Measurements from ENCODE around the gene FBXW5. TPM values are rescaled to one million over a fixed set of nuclear protein-coding genes. Genes with fewer than 3 reads are reported as not detected.
A peak's percentile ranks its signal among the peaks of the same experiment; 100 is the strongest.

Gene FBXW5
- total RNA-seq, 1 experiment from 2014 or later: 62.2 TPM

DNA sequence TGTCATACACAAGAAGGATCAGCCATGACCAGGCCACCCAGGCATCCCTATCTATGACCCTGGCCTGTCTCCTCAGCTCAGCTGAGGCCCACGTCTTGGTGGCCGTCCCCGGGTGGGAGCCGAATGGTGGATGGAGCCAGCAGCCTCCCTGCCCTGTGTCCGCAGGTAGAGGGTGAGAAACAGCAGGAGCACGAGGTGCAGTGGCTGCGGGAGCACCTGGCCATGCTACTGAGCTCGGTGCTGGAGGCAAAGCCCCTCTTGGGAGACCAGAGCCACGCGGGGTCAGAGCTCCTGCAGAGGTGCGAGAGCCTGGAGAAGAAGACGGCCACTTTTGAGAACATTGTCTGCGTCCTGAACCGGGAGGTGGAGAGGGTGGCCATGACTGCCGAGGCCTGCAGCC is 24.5 kb downstream of the FBXW5 start:
- H3K27me3 ChIP-seq (ENCODE audit: insufficient read depth, low read length): no peaks in the 10 kb centered on the region
- H2AFZ ChIP-seq (ENCODE audit: low read length): no peak overlapping the region
- H3K27ac ChIP-seq (ENCODE audit: insufficient read length, low read depth, low read length): no peak overlapping the region
- H2AK5ac ChIP-seq (ENCODE audit: insufficient read length, low read length): no peak overlapping the region
- no peak overlapping the region for H4K8ac ChIP-seq (replicated peaks; ENCODE audit: insufficient read length, low read depth, low read length)
- TF ChIP-seq, protein P1, sequence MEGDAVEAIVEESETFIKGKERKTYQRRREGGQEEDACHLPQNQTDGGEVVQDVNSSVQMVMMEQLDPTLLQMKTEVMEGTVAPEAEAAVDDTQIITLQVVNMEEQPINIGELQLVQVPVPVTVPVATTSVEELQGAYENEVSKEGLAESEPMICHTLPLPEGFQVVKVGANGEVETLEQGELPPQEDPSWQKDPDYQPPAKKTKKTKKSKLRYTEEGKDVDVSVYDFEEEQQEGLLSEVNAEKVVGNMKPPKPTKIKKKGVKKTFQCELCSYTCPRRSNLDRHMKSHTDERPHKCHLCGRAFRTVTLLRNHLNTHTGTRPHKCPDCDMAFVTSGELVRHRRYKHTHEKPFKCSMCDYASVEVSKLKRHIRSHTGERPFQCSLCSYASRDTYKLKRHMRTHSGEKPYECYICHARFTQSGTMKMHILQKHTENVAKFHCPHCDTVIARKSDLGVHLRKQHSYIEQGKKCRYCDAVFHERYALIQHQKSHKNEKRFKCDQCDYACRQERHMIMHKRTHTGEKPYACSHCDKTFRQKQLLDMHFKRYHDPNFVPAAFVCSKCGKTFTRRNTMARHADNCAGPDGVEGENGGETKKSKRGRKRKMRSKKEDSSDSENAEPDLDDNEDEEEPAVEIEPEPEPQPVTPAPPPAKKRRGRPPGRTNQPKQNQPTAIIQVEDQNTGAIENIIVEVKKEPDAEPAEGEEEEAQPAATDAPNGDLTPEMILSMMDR (conservative IDR thresholded peaks at IDR 0.05): no peak
- no peak overlapping the region for H4K5ac ChIP-seq (ENCODE audit: insufficient read length, low read depth, low read length)
- no peak overlapping the region for H2BK5ac ChIP-seq (ENCODE audit: insufficient read length, low read length)
- peak overlapping the region in 1 of 3 experiments; percentile 44; a peak in 1 of 7 replicates for H3K27ac Mint-ChIP-seq
- H3K56ac ChIP-seq (ENCODE audit: insufficient read length, low read depth, low read length): no peak overlapping the region
- no peaks in the 10 kb centered on the region for H3K79me2 ChIP-seq (ENCODE audit: insufficient read depth, low read length)
- no peak overlapping the region for H3K18ac ChIP-seq (ENCODE audit: insufficient read length, low read depth, low read length)
- H3K9me3 Mint-ChIP-seq: no peaks in the 10 kb centered on the region
- WGBS (ENCODE audit: extremely low coverage, insufficient read length, low lambda C conversion rate): no CpG with 5 or more reads among the region's 15 CpGs
- H3K4ac ChIP-seq (ENCODE audit: low read depth, low read length): no peak overlapping the region
- no peak overlapping the region for H2BK20ac ChIP-seq (ENCODE audit: low read depth, low read length, poor library complexity, severe bottlenecking)
- no peaks in the 10 kb centered on the region for H3K27me3 Mint-ChIP-seq (ENCODE audit: low read depth)
- no peak overlapping the region for H3K4me2 ChIP-seq (ENCODE audit: insufficient read depth, insufficient read length, low read length)
- no peaks in the 10 kb centered on the region for H3K4me1 Mint-ChIP-seq
- no peak overlapping the region for H2BK120ac ChIP-seq (ENCODE audit: low read depth, low read length, poor library complexity, severe bottlenecking)
- no peak overlapping the region for H3K23ac ChIP-seq (ENCODE audit: insufficient read length, low read depth, low read length)
- H3K79me1 ChIP-seq (ENCODE audit: insufficient read depth, low read depth, low read length, poor library complexity, severe bottlenecking): no peaks in the 10 kb centered on the region
- H4K91ac ChIP-seq (ENCODE audit: insufficient read length, low read depth, low read length): no peak overlapping the region
- no peak overlapping the region for H3K9ac ChIP-seq (ENCODE audit: extremely low read depth, insufficient read length, low read length)
- no peak overlapping the region for H3T11ph ChIP-seq (ENCODE audit: low read length)
- H3K36me3 Mint-ChIP-seq (ENCODE audit: insufficient read depth in 1 of 3, low read depth in 3 of 3): peaks cover 42 to 74% (median 70%) of the 10 kb centered on the region in 3 experiments; a peak in 6 of 7 replicates
- H3K9me3 ChIP-seq (ENCODE audit: control insufficient read depth, low read depth, low read length): no peaks in the 10 kb centered on the region
- no peak overlapping the region for H2BK12ac ChIP-seq (ENCODE audit: insufficient read length, low read depth, low read length)
- no peak overlapping the region for H2BK15ac ChIP-seq (ENCODE audit: low read depth, low read length)
- H3K4me3 Mint-ChIP-seq: no peak overlapping the region
- H3K23me2 ChIP-seq (ENCODE audit: insufficient read length, low read depth, low read length, poor library complexity, severe bottlenecking): no peaks in the 10 kb centered on the region
- DNase-seq: peak; percentile 20
- H3K4me1 ChIP-seq (ENCODE audit: insufficient read depth, low read length): no peaks in the 10 kb centered on the region
- no peak overlapping the region for H3K14ac ChIP-seq (ENCODE audit: insufficient read depth, low read length)
- H4K20me1 ChIP-seq (ENCODE audit: control insufficient read depth, insufficient read depth, insufficient read length): no peaks in the 10 kb centered on the region
